Colonic mucosa (tissue), 4 donors: ENCODE data around the gene ROBO1. TPM values are rescaled to one million over a fixed set of nuclear protein-coding genes. Genes with fewer than 3 reads are reported as not detected.

ENCODE experiments used
- DNase-seq: peaks from one replicate; pipeline ENCODE4 v3.0.0-alpha.2; 2020
- H3K27ac ChIP-seq: fragments of 200-600 bp; one replicate; pipeline ENCODE4 v1.8.0; 2021
- H3K27me3 ChIP-seq: fragments of 200-600 bp; one replicate; pipeline ENCODE4 v1.8.0; 2021
- H3K36me3 ChIP-seq: fragments of 200-600 bp; one replicate; pipeline ENCODE4 v1.8.0; 2021
- H3K4me1 ChIP-seq: fragments of 200-600 bp; one replicate; pipeline ENCODE4 v1.8.0; 2021; ENCODE audit warnings: mild to moderate bottlenecking
- H3K4me3 ChIP-seq: fragments of 200-600 bp; one replicate; pipeline ENCODE4 v1.8.0; 2021
- H3K9ac ChIP-seq, 2 donors: one replicate each; pipeline ENCODE4 v1.7.0; 2013; ENCODE audit warnings: control low read depth in 2 of 2, low read depth in 2 of 2, low read length in 2 of 2
- H3K9me3 ChIP-seq: fragments of 200-600 bp; one replicate; pipeline ENCODE4 v1.8.0; 2021
- intact Hi-C: fragments of 100-400 bp; cut with DNase I; formaldehyde crosslinking; loops from one replicate; pipeline ENCODE4 v1.14.1; 2022
- total RNA-seq, 2 donors: library from RNA; stranded (reverse); fragmentation: NEBNext Ultra II Directional in 1 of 2; extraction: Animal tissue kit (Norgen Biotek cat#: 25700) in 1 of 2; gene quantifications; one replicate each; pipeline ENCODE4 v1.2.1, GENCODE V29; 2021
- TF ChIP-seq, protein P1 (sequence below): fragments of 200-600 bp; IDR thresholded peaks from one replicate; pipeline ENCODE4 v1.8.0; 2022; ENCODE audit warnings: antibody characterized with exemption, mild to moderate bottlenecking
- donor health status: healthy.
- donor health status: DM: no; HTN: no; CAD: no.
- donor health status: DM: no; HTN: no; CAD: no.

ROBO1 gene
- total RNA-seq, 2 donors from 2014 or later: 8.1 to 9.4 TPM

DNA sequence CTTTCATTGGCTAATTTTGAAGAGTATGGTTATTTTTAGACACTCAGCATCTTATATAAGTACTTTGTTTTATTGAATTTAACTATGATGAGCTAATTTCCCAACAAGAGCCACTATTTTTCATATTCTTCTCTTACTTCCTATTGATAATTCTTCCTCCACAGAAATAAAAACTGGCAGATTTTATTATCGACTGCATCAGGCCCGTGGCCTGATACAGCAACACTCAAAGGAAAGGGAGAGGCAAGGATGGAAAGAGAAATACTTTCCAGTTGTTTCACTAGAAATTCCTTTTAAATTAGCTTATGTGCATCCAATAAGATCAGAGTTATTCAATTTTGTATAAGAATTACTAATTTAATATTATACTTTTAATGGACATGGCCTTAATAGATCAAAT, 886.3 kb downstream of the ROBO1 start:
- Histone ChIP-seq H3K9me3 (no peaks in the 10 kb centered on the region), H3K27ac (no peak overlapping the region), H3K9ac (no peak overlapping the region), H3K4me1 (no peaks in the 10 kb centered on the region), H3K4me3 (no peak overlapping the region), H3K27me3 (no peaks in the 10 kb centered on the region), H3K36me3 (no peaks in the 10 kb centered on the region)
- intact Hi-C loops: no loop called here
- TF ChIP-seq, protein P1, sequence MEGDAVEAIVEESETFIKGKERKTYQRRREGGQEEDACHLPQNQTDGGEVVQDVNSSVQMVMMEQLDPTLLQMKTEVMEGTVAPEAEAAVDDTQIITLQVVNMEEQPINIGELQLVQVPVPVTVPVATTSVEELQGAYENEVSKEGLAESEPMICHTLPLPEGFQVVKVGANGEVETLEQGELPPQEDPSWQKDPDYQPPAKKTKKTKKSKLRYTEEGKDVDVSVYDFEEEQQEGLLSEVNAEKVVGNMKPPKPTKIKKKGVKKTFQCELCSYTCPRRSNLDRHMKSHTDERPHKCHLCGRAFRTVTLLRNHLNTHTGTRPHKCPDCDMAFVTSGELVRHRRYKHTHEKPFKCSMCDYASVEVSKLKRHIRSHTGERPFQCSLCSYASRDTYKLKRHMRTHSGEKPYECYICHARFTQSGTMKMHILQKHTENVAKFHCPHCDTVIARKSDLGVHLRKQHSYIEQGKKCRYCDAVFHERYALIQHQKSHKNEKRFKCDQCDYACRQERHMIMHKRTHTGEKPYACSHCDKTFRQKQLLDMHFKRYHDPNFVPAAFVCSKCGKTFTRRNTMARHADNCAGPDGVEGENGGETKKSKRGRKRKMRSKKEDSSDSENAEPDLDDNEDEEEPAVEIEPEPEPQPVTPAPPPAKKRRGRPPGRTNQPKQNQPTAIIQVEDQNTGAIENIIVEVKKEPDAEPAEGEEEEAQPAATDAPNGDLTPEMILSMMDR: no peak
- no peak for DNase-seq

DNA sequence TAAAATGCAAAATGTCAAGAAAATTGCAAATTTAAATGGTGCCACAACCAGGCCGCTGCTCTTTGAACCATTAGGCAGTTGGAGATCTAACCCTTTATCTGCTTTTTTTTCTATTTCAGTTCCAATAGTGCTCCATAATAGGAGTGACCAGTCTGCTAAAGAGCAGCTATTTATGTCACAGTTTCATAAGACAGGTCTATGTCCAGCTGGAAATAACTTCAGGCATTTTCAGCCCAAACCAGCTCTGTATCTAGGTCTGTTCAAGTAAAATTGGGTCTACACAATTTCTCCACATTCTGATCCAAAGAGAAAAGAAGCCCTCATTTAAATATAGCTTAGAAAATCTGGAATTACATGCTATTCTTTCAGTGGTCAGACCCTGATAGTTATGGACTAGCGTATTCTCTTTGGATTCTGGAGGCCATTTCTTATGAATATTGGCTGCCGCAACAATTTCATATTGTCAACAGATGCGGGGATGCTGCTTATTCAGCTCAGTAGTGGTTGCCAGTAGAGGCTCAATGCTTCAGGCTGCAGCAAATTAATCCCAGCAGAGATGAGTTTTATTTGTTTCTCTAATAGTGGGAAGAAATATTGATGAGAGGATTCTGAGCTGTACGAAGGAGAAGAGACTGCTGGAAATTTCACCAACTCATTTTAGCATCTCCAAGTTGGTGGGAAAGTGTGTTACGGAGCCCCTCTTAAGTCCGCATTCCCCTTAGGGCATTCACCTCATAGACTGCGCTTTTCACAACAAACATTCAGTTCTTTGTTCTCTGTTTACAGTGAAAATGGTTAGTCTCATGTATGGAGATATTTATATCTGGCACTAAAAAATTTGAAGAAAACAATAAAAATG, 887.0 kb downstream of the ROBO1 start:
- Histone ChIP-seq H3K9me3 (no peaks in the 10 kb centered on the region), H3K27ac (no peak overlapping the region), H3K4me1 (no peaks in the 10 kb centered on the region), H3K4me3 (no peak overlapping the region), H3K9ac (no peak overlapping the region), H3K27me3 (no peaks in the 10 kb centered on the region), H3K36me3 (no peaks in the 10 kb centered on the region)
- intact Hi-C loops: no loop called here
- no peak for DNase-seq
- TF ChIP-seq, protein P1: no peak

- Histone ChIP-seq H3K27me3 (no peaks in the 10 kb centered on the region), H3K9me3 (no peaks in the 10 kb centered on the region), H3K9ac (no peak overlapping the region), H3K27ac (no peak overlapping the region), H3K36me3 (no peaks in the 10 kb centered on the region), H3K4me3 (no peak overlapping the region), H3K4me1 (no peaks in the 10 kb centered on the region)
- intact Hi-C loops: no loop called here
- no peak for DNase-seq
- TF ChIP-seq, protein P1: no peak
Observed at GRCh38 chr3:78879295-78879860, 888.4 kb downstream of the ROBO1 start.

DNA sequence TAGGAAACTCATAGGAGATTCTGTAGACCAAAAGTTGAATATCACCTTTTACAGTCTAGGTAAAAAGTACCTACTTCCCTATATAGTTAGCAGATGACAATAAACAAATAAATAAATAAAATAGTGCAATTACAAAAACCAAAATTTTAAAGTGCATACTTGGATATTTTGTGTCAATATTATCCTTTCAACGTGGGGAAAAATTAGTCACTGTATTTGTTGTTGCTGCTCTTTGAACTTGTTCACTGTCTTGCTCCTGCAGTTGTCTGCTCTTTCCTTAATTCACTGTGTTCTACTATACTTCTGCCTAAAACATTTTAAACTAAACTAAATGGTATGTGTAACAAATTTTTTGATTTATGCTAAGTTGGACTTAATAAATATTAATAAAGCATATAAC, 889.0 kb downstream of the ROBO1 start:
- DNase-seq: no peak

GRCh38 chr3:78878011-78878410, 889.8 kb downstream of the ROBO1 start:
- H3K27me3 ChIP-seq: no peaks in the 10 kb centered on the region
- no peak for DNase-seq
- no peak overlapping the region for H3K4me3 ChIP-seq
- H3K4me1 ChIP-seq: no peaks in the 10 kb centered on the region
- H3K36me3 ChIP-seq: no peaks in the 10 kb centered on the region
- H3K27ac ChIP-seq: no peak overlapping the region
- intact Hi-C loops: no loop called here
- no peaks in the 10 kb centered on the region for H3K9me3 ChIP-seq
- TF ChIP-seq, protein P1: no peak
- no peak overlapping the region for H3K9ac ChIP-seq

More for the DNA sequence above, 889.0 kb downstream of the ROBO1 start:
- TF ChIP-seq, protein P1: no peak
- Histone ChIP-seq H3K9me3 (no peaks in the 10 kb centered on the region), H3K4me1 (no peaks in the 10 kb centered on the region), H3K9ac (no peak overlapping the region), H3K36me3 (no peaks in the 10 kb centered on the region), H3K27me3 (no peaks in the 10 kb centered on the region), H3K27ac (no peak overlapping the region), H3K4me3 (no peak overlapping the region)
- intact Hi-C loops: no loop called here
